HepG2 (cell line): ENCODE results near the gene SEPHS2. TPM values are rescaled to one million over a fixed set of nuclear protein-coding genes. Genes with fewer than 3 reads are reported as not detected.

Experiments
- CBX1 ChIP-seq: IDR thresholded peaks from one replicate; pipeline ENCODE4 v1.6.1; 2016; ENCODE audit warnings: antibody characterized with exemption, low read depth
- ELF1 ChIP-seq: sonication (generic); formaldehyde crosslinking; IDR thresholded peaks from 2 replicates; pipeline ENCODE4 v1.4.0; 2020; ENCODE audit warnings: missing genetic modification reagents
- GABPB1 ChIP-seq: IDR thresholded peaks from 2 replicates; pipeline ENCODE4 v1.6.1; 2016; ENCODE audit warnings: mild to moderate bottlenecking, missing genetic modification reagents, moderate library complexity, missing compliant biosample characterization
- GTF3A ChIP-seq: sonication (generic); formaldehyde crosslinking; conservative IDR thresholded peaks from 2 replicates; pipeline ENCODE4 v1.4.0; 2020; ENCODE audit warnings: mild to moderate bottlenecking, missing genetic modification reagents
- HIVEP1 ChIP-seq: sonication (generic); formaldehyde crosslinking; IDR thresholded peaks from 2 replicates; pipeline ENCODE4 v1.4.0; 2020; ENCODE audit warnings: mild to moderate bottlenecking, missing genetic modification reagents
- KDM5A ChIP-seq: fragments of 200-600 bp; sonication (generic); IDR thresholded peaks from 2 replicates; pipeline ENCODE4 v1.7.0; 2018; ENCODE audit warnings: antibody characterized with exemption, mild to moderate bottlenecking, low read length, borderline replicate concordance
- KMT2A ChIP-seq: sonication (generic); formaldehyde crosslinking; IDR thresholded peaks from 2 replicates; pipeline ENCODE4 v1.4.0; 2020; ENCODE audit warnings: missing genetic modification reagents
- MYNN ChIP-seq: sonication (generic); formaldehyde crosslinking; IDR thresholded peaks from 2 replicates; pipeline ENCODE4 v1.4.0; 2020; ENCODE audit warnings: mild to moderate bottlenecking, low read depth, missing genetic modification reagents
- POGZ ChIP-seq: sonication (generic); formaldehyde crosslinking; IDR thresholded peaks from 2 replicates; pipeline ENCODE4 v1.4.0; 2020; ENCODE audit warnings: mild to moderate bottlenecking, missing genetic modification reagents
- SRSF1 ChIP-seq: fragments of 200-400 bp; formaldehyde crosslinking; optimal IDR thresholded peaks from 2 replicates; pipeline ENCODE3; 2017; ENCODE audit warnings: mild to moderate bottlenecking, low read depth, low read length, moderate library complexity
- STAG1 ChIP-seq: sonication (generic); formaldehyde crosslinking; IDR thresholded peaks from 2 replicates; pipeline ENCODE4 v1.4.0; 2020; ENCODE audit warnings: missing genetic modification reagents
- ZMYM4 ChIP-seq: sonication (generic); formaldehyde crosslinking; IDR thresholded peaks from 2 replicates; pipeline ENCODE4 v1.8.1; 2023; ENCODE audit warnings: mild to moderate bottlenecking, missing genetic modification reagents
- ZNF296 ChIP-seq: sonication (generic); formaldehyde crosslinking; conservative IDR thresholded peaks from 2 replicates; pipeline ENCODE4 v1.5.0; 2020; ENCODE audit warnings: mild to moderate bottlenecking, missing genetic modification reagents
- ZNF451 ChIP-seq: sonication (generic); formaldehyde crosslinking; IDR thresholded peaks from 2 replicates; pipeline ENCODE4 v1.5.0; 2020; ENCODE audit warnings: mild to moderate bottlenecking, missing genetic modification reagents
- ZNF703 ChIP-seq: sonication (generic); formaldehyde crosslinking; IDR thresholded peaks from 2 replicates; pipeline ENCODE4 v1.5.1; 2020; ENCODE audit warnings: missing genetic modification reagents, mild to moderate bottlenecking, moderate library complexity, borderline replicate concordance
- ZNF891 ChIP-seq: sonication (generic); formaldehyde crosslinking; IDR thresholded peaks from 2 replicates; pipeline ENCODE4 v1.5.0; 2020; ENCODE audit warnings: mild to moderate bottlenecking, missing genetic modification reagents
- polyA plus RNA-seq, 8 experiments: library from polyadenylated mRNA; depleted of rRNA in 3 of 8; stranded (reverse) in 7 of 8; unstranded in 1 of 8; fragments of >200 nt; fragmentation: Illumina TruSeq in 4 of 8; extraction: Trizol in 4 of 8; gene quantifications; 2 replicates each; pipeline versions ENCODE4 v1.2.1 to v1.2.3, GENCODE V29; 2011 to 2016; ENCODE audit warnings: low read depth in 4 of 8, missing spikeins in 1 of 8, mixed read lengths in 1 of 8; ENCODE audit not compliant: insufficient read depth in 1 of 8
- total RNA-seq, 5 experiments: library from RNA; depleted of rRNA; stranded (reverse); fragments of >200 nt; fragmentation: Illumina TruSeq; extraction: Trizol; gene quantifications; 2 replicates each; pipeline ENCODE4 v1.2.3, GENCODE V29; 2016; ENCODE audit warnings: low read depth in 1 of 5
- TF ChIP-seq, protein P1 (sequence below): sonication (generic); formaldehyde crosslinking; conservative IDR thresholded peaks from 2 replicates; pipeline ENCODE4 v1.4.0; 2020; ENCODE audit warnings: missing genetic modification reagents
- TF ChIP-seq, protein P2 (sequence below): sonication (generic); formaldehyde crosslinking; IDR thresholded peaks from 2 replicates; pipeline ENCODE4 v1.5.1; 2020; ENCODE audit warnings: missing genetic modification reagents, mild to moderate bottlenecking, borderline replicate concordance
- TF ChIP-seq, protein P3 (sequence below): IDR thresholded peaks from 2 replicates; pipeline ENCODE4 v1.6.1; 2012; ENCODE audit warnings: low read length, improper control_type of control experiment
- TF ChIP-seq, protein P4 (sequence below): sonication (generic); formaldehyde crosslinking; IDR thresholded peaks from 2 replicates; pipeline ENCODE4 v1.5.1; 2020; ENCODE audit warnings: mild to moderate bottlenecking, missing genetic modification reagents, moderate library complexity

The SEPHS2 gene
- total and polyA plus RNA-seq, 2 of the 13 experiments (the other 11 are each of a cell fraction or from before 2014, with no cell fraction given), result 20.7 to 127 TPM

DNA sequence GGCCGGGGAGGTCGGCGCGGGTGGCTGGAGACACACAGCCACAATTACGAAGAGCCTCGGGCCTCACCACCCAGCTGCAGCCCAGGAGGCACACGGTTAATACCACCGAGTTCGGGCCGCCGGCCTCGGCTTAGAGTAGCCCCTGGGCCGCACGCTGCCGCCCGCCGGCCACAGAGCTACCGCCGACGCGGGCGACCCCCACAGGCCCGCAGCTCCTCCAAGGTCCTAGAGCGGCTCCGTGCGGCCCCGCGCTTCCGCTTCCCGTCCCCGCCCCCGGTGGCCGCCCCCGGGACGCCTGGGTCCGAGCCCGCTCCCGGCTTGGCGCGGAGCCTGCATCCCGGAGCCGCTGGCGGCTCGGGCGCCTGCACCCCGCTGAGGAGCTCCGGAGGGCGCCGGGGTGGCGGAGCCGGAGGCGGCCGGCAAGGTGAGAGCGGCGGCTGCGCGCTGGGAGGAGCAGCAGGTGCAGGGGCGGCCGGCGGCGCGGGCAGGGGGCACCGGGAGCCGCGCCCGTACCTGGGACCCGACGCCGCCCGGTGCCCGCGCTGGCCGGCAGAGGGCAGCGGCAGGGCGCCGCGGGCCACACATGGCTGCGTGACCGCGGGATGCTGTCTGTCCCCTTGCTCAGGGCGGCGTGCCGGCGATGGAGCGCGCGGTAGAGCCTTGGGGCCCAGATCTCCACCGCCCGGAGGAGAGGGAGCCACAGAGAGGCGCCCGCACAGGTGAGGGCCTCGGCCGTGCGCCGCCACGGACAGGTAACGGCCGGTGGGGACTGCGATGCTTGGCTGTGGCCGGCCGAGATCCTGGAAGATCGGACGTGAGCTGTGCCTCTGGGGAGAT, 50.3 kb downstream of the SEPHS2 start, which contains the start of gene ZNF48 (continued):
- TF ChIP-seq, protein P1, sequence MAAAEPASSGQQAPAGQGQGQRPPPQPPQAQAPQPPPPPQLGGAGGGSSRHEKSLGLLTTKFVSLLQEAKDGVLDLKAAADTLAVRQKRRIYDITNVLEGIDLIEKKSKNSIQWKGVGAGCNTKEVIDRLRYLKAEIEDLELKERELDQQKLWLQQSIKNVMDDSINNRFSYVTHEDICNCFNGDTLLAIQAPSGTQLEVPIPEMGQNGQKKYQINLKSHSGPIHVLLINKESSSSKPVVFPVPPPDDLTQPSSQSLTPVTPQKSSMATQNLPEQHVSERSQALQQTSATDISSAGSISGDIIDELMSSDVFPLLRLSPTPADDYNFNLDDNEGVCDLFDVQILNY (CRISPR knock-in tag), result no peak; the same call in 1 of the 2 replicates
- TF ChIP-seq GABPB1, result peak; percentile 94
- peak; percentile 38 for TF ChIP-seq SRSF1
- peak; percentile 75; the same call in 1 of the 2 replicates for TF ChIP-seq ZNF296 (CRISPR knock-in tag)
- TF ChIP-seq, protein P2, sequence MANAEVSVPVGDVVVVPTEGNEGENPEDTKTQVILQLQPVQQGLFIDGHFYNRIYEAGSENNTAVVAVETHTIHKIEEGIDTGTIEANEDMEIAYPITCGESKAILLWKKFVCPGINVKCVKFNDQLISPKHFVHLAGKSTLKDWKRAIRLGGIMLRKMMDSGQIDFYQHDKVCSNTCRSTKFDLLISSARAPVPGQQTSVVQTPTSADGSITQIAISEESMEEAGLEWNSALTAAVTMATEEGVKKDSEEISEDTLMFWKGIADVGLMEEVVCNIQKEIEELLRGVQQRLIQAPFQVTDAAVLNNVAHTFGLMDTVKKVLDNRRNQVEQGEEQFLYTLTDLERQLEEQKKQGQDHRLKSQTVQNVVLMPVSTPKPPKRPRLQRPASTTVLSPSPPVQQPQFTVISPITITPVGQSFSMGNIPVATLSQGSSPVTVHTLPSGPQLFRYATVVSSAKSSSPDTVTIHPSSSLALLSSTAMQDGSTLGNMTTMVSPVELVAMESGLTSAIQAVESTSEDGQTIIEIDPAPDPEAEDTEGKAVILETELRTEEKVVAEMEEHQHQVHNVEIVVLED (CRISPR knock-in tag), result peak; percentile 90
- peak; percentile 92 for TF ChIP-seq ZNF891 (CRISPR knock-in tag)
- TF ChIP-seq HIVEP1 (CRISPR knock-in tag), result peak; percentile 78; the same call in 1 of the 2 replicates
- 0 out of 2 replicates have a peak, but pooled peaks have one; percentile 23 for TF ChIP-seq ZNF703 (CRISPR knock-in tag)
- peak; percentile 81 for TF ChIP-seq ELF1 (CRISPR knock-in tag)
- no peak for TF ChIP-seq ZNF451 (CRISPR knock-in tag)
- peak; percentile 49; the same call in 1 of the 2 replicates for TF ChIP-seq ZMYM4
- TF ChIP-seq KMT2A (CRISPR knock-in tag), result peak; percentile 34
- no peak; the same call in 1 of the 2 replicates for TF ChIP-seq POGZ (CRISPR knock-in tag)
- TF ChIP-seq GTF3A (CRISPR knock-in tag), result no peak
- peak; percentile 70 for TF ChIP-seq STAG1 (CRISPR knock-in tag)
- TF ChIP-seq, protein P3, sequence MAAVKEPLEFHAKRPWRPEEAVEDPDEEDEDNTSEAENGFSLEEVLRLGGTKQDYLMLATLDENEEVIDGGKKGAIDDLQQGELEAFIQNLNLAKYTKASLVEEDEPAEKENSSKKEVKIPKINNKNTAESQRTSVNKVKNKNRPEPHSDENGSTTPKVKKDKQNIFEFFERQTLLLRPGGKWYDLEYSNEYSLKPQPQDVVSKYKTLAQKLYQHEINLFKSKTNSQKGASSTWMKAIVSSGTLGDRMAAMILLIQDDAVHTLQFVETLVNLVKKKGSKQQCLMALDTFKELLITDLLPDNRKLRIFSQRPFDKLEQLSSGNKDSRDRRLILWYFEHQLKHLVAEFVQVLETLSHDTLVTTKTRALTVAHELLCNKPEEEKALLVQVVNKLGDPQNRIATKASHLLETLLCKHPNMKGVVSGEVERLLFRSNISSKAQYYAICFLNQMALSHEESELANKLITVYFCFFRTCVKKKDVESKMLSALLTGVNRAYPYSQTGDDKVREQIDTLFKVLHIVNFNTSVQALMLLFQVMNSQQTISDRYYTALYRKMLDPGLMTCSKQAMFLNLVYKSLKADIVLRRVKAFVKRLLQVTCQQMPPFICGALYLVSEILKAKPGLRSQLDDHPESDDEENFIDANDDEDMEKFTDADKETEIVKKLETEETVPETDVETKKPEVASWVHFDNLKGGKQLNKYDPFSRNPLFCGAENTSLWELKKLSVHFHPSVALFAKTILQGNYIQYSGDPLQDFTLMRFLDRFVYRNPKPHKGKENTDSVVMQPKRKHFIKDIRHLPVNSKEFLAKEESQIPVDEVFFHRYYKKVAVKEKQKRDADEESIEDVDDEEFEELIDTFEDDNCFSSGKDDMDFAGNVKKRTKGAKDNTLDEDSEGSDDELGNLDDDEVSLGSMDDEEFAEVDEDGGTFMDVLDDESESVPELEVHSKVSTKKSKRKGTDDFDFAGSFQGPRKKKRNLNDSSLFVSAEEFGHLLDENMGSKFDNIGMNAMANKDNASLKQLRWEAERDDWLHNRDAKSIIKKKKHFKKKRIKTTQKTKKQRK, result no peak
- TF ChIP-seq MYNN (CRISPR knock-in tag), result no peak
- TF ChIP-seq KDM5A, result peak; percentile 62; the same call in 1 of the 2 replicates
- TF ChIP-seq CBX1, result peak; percentile 27
- TF ChIP-seq, protein P4, sequence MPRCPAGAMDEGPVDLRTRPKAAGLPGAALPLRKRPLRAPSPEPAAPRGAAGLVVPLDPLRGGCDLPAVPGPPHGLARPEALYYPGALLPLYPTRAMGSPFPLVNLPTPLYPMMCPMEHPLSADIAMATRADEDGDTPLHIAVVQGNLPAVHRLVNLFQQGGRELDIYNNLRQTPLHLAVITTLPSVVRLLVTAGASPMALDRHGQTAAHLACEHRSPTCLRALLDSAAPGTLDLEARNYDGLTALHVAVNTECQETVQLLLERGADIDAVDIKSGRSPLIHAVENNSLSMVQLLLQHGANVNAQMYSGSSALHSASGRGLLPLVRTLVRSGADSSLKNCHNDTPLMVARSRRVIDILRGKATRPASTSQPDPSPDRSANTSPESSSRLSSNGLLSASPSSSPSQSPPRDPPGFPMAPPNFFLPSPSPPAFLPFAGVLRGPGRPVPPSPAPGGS (CRISPR knock-in tag), result no peak; the same call in 1 of the 2 replicates
